OCI-LY1 (cell line): ENCODE results near the gene RPL7L1.

Experiments
- EZH2 ChIP-seq: fragments of 200-600 bp; sonication (generic), shearing (Covaris generic); IDR thresholded peaks from 2 replicates; pipeline ENCODE4 v1.8.0; 2017; ENCODE audit warnings: borderline replicate concordance, mixed run types, mild to moderate bottlenecking, antibody characterized with exemption, low read length, moderate library complexity, mixed read lengths
- TF ChIP-seq, protein P1 (sequence below): fragments of 200-600 bp; sonication (generic), shearing (Covaris generic); IDR thresholded peaks from 2 replicates; pipeline ENCODE4 v1.5.1; 2017; ENCODE audit warnings: mild to moderate bottlenecking, antibody characterized with exemption, low read length, moderate library complexity, mixed read lengths

DNA sequence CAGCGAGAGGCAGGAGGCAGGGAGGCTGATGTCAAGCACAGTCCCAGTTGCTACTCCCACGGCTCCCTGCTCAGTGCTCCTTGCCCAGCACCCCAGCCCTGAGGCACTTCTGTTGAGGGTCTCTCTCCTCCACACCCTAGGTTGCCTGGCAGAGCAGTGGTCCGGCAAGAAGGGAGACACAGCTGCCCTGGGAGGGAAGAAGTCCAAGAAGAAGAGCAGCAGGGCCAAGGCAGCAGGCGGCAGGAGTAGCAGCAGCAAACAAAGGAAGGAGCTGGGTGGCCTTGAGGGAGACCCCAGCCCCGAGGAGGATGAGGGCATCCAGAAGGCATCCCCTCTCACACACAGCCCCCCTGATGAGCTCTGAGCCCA lies 59.0 kb downstream of the RPL7L1 start:
- TF ChIP-seq, protein P1, sequence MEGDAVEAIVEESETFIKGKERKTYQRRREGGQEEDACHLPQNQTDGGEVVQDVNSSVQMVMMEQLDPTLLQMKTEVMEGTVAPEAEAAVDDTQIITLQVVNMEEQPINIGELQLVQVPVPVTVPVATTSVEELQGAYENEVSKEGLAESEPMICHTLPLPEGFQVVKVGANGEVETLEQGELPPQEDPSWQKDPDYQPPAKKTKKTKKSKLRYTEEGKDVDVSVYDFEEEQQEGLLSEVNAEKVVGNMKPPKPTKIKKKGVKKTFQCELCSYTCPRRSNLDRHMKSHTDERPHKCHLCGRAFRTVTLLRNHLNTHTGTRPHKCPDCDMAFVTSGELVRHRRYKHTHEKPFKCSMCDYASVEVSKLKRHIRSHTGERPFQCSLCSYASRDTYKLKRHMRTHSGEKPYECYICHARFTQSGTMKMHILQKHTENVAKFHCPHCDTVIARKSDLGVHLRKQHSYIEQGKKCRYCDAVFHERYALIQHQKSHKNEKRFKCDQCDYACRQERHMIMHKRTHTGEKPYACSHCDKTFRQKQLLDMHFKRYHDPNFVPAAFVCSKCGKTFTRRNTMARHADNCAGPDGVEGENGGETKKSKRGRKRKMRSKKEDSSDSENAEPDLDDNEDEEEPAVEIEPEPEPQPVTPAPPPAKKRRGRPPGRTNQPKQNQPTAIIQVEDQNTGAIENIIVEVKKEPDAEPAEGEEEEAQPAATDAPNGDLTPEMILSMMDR, result no peak
- TF ChIP-seq EZH2, result no peak
